ENCODE measurements around the gene AKR1B15. TPM values are rescaled to one million over a fixed set of nuclear protein-coding genes. Genes with fewer than 3 reads are reported as not detected.
A peak's percentile ranks its signal among the peaks of the same experiment; 100 is the strongest.

Gene AKR1B15
- total and polyA plus RNA-seq, 2 experiments from 2014 or later = not detected

DNA sequence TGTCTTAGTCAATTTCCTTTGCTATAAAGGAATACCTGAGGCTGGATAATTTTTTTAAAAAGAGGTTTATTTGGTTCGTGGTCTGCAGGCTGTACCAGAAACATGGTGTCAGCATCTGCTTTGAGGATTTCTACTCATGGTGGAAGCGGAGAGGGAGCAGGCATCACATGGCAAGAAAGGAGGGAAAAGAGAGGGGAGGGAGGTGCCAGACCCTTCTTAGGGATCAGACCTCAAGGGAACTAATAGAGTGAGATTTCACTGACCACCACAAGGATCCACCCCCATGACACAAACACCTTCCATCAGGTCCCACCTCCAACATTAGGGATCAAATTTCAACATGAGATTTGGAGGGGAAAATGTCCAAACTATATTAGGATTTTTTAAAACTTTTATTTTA lies 48.5 kb upstream of the AKR1B15 start:
- Histone ChIP-seq H3K79me2 (replicated peaks; ENCODE audit: insufficient read depth) (no peaks in the 10 kb centered on the region), H3K27ac (ENCODE audit: low read depth) (no peak overlapping the region), H3K4me2 (no peak overlapping the region), H3K9me2 (ENCODE audit: insufficient read depth) (no peaks in the 10 kb centered on the region), H3K36me3 (ENCODE audit: insufficient read depth) (no peaks in the 10 kb centered on the region), H3K4me3 (no peak overlapping the region), H4K20me1 (replicated peaks; ENCODE audit: insufficient read depth) (no peaks in the 10 kb centered on the region), H3K27me3 (ENCODE audit: insufficient read depth) (no peaks in the 10 kb centered on the region), H3K4me1 (ENCODE audit: insufficient read depth) (0 out of 2 replicates have a peak, but pooled peaks cover 5% of the 10 kb centered on the region), H2AFZ (no peak overlapping the region), H3F3A (replicated peaks; ENCODE audit: low read depth) (no peaks in the 10 kb centered on the region)
- DNase-seq (ENCODE audit: low spot score) (peak; percentile 36), ATAC-seq (peak; percentile 60)
- Mint-ChIP-seq H3K9me3 (no peaks in the 10 kb centered on the region), H3K36me3 (ENCODE audit: low read depth) (no peaks in the 10 kb centered on the region), H3K4me1 (peaks cover 5% of the 10 kb centered on the region; the same call in 1 of the 3 replicates), H3K27me3 (ENCODE audit: insufficient read depth, low read depth, poor library complexity) (peaks cover 1% of the 10 kb centered on the region), H3K4me3 (no peak overlapping the region), H3K27ac (no peak overlapping the region)
- no peak for TF ChIP-seq ETS1 (IDR thresholded peaks at IDR 0.05)
- TF ChIP-seq, protein P1, sequence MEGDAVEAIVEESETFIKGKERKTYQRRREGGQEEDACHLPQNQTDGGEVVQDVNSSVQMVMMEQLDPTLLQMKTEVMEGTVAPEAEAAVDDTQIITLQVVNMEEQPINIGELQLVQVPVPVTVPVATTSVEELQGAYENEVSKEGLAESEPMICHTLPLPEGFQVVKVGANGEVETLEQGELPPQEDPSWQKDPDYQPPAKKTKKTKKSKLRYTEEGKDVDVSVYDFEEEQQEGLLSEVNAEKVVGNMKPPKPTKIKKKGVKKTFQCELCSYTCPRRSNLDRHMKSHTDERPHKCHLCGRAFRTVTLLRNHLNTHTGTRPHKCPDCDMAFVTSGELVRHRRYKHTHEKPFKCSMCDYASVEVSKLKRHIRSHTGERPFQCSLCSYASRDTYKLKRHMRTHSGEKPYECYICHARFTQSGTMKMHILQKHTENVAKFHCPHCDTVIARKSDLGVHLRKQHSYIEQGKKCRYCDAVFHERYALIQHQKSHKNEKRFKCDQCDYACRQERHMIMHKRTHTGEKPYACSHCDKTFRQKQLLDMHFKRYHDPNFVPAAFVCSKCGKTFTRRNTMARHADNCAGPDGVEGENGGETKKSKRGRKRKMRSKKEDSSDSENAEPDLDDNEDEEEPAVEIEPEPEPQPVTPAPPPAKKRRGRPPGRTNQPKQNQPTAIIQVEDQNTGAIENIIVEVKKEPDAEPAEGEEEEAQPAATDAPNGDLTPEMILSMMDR (conservative IDR thresholded peaks at IDR 0.05; ENCODE audit: low read depth in 2 of 2) = no peak
- TF ChIP-seq JUNB (IDR thresholded peaks at IDR 0.05; ENCODE audit: unreplicated experiment) = no peak
- no peak for TF ChIP-seq ZNF462 (CRISPR knock-in tag; IDR thresholded peaks at IDR 0.05)
- no peak for TF ChIP-seq NANOG (IDR thresholded peaks at IDR 0.05; ENCODE audit: borderline replicate concordance)
- no peak for TF ChIP-seq EZH2 (IDR thresholded peaks at IDR 0.05; ENCODE audit: low read depth, unreplicated experiment)
- no peak for TF ChIP-seq EZH2phosphoT487 (IDR thresholded peaks at IDR 0.05; ENCODE audit: unreplicated experiment)
- TF ChIP-seq, protein P2, sequence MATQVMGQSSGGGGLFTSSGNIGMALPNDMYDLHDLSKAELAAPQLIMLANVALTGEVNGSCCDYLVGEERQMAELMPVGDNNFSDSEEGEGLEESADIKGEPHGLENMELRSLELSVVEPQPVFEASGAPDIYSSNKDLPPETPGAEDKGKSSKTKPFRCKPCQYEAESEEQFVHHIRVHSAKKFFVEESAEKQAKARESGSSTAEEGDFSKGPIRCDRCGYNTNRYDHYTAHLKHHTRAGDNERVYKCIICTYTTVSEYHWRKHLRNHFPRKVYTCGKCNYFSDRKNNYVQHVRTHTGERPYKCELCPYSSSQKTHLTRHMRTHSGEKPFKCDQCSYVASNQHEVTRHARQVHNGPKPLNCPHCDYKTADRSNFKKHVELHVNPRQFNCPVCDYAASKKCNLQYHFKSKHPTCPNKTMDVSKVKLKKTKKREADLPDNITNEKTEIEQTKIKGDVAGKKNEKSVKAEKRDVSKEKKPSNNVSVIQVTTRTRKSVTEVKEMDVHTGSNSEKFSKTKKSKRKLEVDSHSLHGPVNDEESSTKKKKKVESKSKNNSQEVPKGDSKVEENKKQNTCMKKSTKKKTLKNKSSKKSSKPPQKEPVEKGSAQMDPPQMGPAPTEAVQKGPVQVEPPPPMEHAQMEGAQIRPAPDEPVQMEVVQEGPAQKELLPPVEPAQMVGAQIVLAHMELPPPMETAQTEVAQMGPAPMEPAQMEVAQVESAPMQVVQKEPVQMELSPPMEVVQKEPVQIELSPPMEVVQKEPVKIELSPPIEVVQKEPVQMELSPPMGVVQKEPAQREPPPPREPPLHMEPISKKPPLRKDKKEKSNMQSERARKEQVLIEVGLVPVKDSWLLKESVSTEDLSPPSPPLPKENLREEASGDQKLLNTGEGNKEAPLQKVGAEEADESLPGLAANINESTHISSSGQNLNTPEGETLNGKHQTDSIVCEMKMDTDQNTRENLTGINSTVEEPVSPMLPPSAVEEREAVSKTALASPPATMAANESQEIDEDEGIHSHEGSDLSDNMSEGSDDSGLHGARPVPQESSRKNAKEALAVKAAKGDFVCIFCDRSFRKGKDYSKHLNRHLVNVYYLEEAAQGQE (IDR thresholded peaks at IDR 0.05; ENCODE audit: unreplicated experiment) = no peak
- no peak for TF ChIP-seq ZNF114 (CRISPR knock-in tag; IDR thresholded peaks at IDR 0.05)
- no peak for TF ChIP-seq ZNF331 (CRISPR knock-in tag; IDR thresholded peaks at IDR 0.05; ENCODE audit: low read depth)
- no peak for TF ChIP-seq STAT1 (IDR thresholded peaks at IDR 0.05; ENCODE audit: unreplicated experiment)
- no peak for TF ChIP-seq POLR2AphosphoS5 (IDR thresholded peaks at IDR 0.05; ENCODE audit: low read depth)
- TF ChIP-seq CREB1 (CRISPR knock-in tag; IDR thresholded peaks at IDR 0.05; ENCODE audit: low read depth) = no peak
